OCI-LY3 (cell line): ENCODE results near the gene MTX1.
"Not testable (repeated sequence)": the region's sequence is repeated elsewhere in the genome, so short reads cannot be mapped to it uniquely, and the experiment has no call there.

Experiments
- H2AFZ ChIP-seq: fragments of 200-600, 300-600 bp; shearing (Covaris generic); 2 replicates; pipeline ENCODE4 v1.6.0; 2014; ENCODE audit warnings: antibody characterized with exemption, low read depth, low read length
- H3K27ac ChIP-seq: fragments of 200-600, 300-600 bp; sonication (generic); 2 replicates; pipeline ENCODE4 v1.5.1; 2014; ENCODE audit warnings: mild to moderate bottlenecking, low read length, moderate library complexity, mixed read lengths
- H3K27me3 ChIP-seq: fragments of 200-600, 300-600 bp; sonication (generic); 2 replicates; pipeline ENCODE4 v1.6.1; 2014; ENCODE audit warnings: low read depth, low read length, mixed read lengths
- H3K36me3 ChIP-seq: fragments of 200-600, 300-600 bp; sonication (generic); replicated peaks from 2 replicates; pipeline ENCODE3; 2014; ENCODE audit warnings: low read depth, low read length, mixed read lengths
- H3K4me1 ChIP-seq: fragments of 300-600, 200-600 bp; sonication (generic); 2 replicates; pipeline ENCODE4 v1.6.1; 2014; ENCODE audit warnings: low read length, mixed read lengths
- H3K4me2 ChIP-seq: fragments of 200-600, 300-600 bp; sonication (generic); 2 replicates; pipeline ENCODE4 v1.6.1; 2014; ENCODE audit warnings: low read length, mixed read lengths
- H3K4me3 ChIP-seq: fragments of 300-600, 200-600 bp; sonication (generic); 2 replicates; pipeline ENCODE4 v1.5.1; 2014; ENCODE audit warnings: antibody characterized with exemption, mild to moderate bottlenecking, low read length, moderate library complexity
- H3K79me2 ChIP-seq: fragments of 300-600, 200-600 bp; shearing (Covaris generic); 2 replicates; pipeline ENCODE4 v1.6.1; 2014; ENCODE audit warnings: mild to moderate bottlenecking, low read length, mixed read lengths
- H3K9ac ChIP-seq: fragments of 300-600, 200-600 bp; shearing (Covaris generic); 2 replicates; pipeline ENCODE4 v1.6.0; 2014; ENCODE audit warnings: mild to moderate bottlenecking, low read length, moderate library complexity
- H3K9me3 ChIP-seq: fragments of 200-600, 300-600 bp; shearing (Covaris generic); 2 replicates; pipeline ENCODE4 v1.6.1; 2014; ENCODE audit warnings: low read length, mixed read lengths; ENCODE audit not compliant: insufficient read depth
- H4K20me1 ChIP-seq: fragments of 200-600, 300-600 bp; sonication (generic); 2 replicates; pipeline ENCODE4 v1.6.1; 2016; ENCODE audit warnings: low read length, mixed read lengths; ENCODE audit not compliant: insufficient read depth
- EZH2phosphoT487 ChIP-seq: fragments of 200-600 bp; shearing (Covaris generic); IDR thresholded peaks from 2 replicates; pipeline ENCODE4 v1.6.1; 2018; ENCODE audit warnings: antibody characterized with exemption, mixed run types, low read depth
- TF ChIP-seq, protein P1 (sequence below): fragments of 200-600, 300-600 bp; sonication (generic); IDR thresholded peaks from 2 replicates; pipeline ENCODE4 v1.5.1; 2014; ENCODE audit warnings: antibody characterized with exemption, low read length, low read depth

The MTX1 gene

DNA sequence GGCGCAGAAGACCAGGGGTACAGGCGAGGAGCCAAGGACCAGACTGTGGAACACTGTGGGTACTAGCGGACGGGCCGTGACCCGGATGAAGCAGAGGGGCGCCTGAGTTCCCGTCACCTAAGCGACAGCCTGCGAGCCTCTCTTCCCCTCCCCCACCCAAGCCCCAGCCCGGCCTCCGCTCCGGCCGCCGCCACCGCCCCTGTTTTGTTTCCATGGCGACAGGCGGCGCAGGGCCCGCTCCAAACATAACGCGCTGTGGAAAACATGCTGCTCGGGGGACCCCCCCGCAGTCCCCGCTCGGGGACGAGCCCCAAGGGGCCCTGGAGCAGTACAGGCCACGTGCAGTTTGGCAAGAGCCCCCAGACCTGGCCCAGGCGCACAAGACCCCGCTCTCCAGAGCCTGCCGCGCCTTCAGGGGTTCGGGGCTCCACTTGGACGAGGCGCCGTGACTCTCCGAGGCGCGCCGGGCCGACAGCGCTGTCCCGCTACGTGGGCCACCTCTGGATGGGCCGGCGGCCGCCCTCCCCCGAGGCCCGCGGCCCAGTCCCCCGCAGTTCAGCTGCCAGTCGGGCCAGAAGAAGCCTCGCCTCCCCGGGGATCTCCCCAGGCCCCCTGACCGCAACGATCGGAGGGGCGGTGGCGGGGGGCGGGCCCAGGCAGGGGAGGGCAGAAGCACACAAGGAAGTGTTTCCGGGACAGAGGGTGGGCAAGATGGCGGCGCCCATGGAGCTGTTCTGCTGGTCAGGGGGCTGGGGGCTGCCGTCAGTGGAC is at the start of gene MTX1:
Gene MTX1, plus strand, starts transcription at position 155 of the 771 bp plus-strand sequence. Its CDS starts 110 bp downstream, at position 265.
- no peaks in the 10 kb centered on the region for H3K27me3 ChIP-seq
- no peak for TF ChIP-seq EZH2phosphoT487
- TF ChIP-seq, protein P1, sequence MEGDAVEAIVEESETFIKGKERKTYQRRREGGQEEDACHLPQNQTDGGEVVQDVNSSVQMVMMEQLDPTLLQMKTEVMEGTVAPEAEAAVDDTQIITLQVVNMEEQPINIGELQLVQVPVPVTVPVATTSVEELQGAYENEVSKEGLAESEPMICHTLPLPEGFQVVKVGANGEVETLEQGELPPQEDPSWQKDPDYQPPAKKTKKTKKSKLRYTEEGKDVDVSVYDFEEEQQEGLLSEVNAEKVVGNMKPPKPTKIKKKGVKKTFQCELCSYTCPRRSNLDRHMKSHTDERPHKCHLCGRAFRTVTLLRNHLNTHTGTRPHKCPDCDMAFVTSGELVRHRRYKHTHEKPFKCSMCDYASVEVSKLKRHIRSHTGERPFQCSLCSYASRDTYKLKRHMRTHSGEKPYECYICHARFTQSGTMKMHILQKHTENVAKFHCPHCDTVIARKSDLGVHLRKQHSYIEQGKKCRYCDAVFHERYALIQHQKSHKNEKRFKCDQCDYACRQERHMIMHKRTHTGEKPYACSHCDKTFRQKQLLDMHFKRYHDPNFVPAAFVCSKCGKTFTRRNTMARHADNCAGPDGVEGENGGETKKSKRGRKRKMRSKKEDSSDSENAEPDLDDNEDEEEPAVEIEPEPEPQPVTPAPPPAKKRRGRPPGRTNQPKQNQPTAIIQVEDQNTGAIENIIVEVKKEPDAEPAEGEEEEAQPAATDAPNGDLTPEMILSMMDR = no peak
- peak within 1 kb of the TSS; percentile 98 for H3K4me2 ChIP-seq
- no peaks in the 10 kb centered on the region for H4K20me1 ChIP-seq
- H3K9ac ChIP-seq = peak within 1 kb of the TSS; percentile 91
- peak within 1 kb of the TSS; percentile 44 for H2AFZ ChIP-seq
- H3K36me3 ChIP-seq = no peaks in the 10 kb centered on the region
- H3K4me1 ChIP-seq = peaks cover 23% of the 10 kb centered on the region
- peak within 1 kb of the TSS; percentile 88 for H3K4me3 ChIP-seq
- peak within 1 kb of the TSS; percentile 79 for H3K27ac ChIP-seq
- peaks cover 6% of the 10 kb centered on the region for H3K79me2 ChIP-seq
- H3K9me3 ChIP-seq = no peaks in the 10 kb centered on the region

- Histone ChIP-seq H3K79me2 (no peaks in the 10 kb centered on the region), H3K4me1 (no peaks in the 10 kb centered on the region), H3K9me3 (no peaks in the 10 kb centered on the region), H2AFZ (no peak overlapping the region), H3K4me3 (no peak overlapping the region), H3K27ac (no peak overlapping the region), H3K27me3 (no peaks in the 10 kb centered on the region; the same call in 1 of the 2 replicates), H4K20me1 (no peaks in the 10 kb centered on the region), H3K36me3 (no peaks in the 10 kb centered on the region), H3K9ac (no peak overlapping the region), H3K4me2 (no peak overlapping the region)
- TF ChIP-seq, protein P1 = no peak
- TF ChIP-seq EZH2phosphoT487 = no peak
Measured at GRCh38 chr1:155158991-155159390, 49.5 kb upstream of the MTX1 start.

GRCh38 chr1:155160128-155160527 is 48.4 kb upstream of the MTX1 start:
- Histone ChIP-seq H3K4me3 (no peak overlapping the region), H3K9ac (no peak overlapping the region), H3K27ac (no peak overlapping the region), H3K36me3 (no peaks in the 10 kb centered on the region), H3K4me2 (no peak overlapping the region), H2AFZ (no peak overlapping the region), H3K4me1 (no peaks in the 10 kb centered on the region), H3K27me3 (no peaks in the 10 kb centered on the region; the same call in 1 of the 2 replicates), H3K79me2 (no peaks in the 10 kb centered on the region), H3K9me3 (no peaks in the 10 kb centered on the region), H4K20me1 (no peaks in the 10 kb centered on the region)
- TF ChIP-seq, protein P1 = no peak
- no peak for TF ChIP-seq EZH2phosphoT487

DNA sequence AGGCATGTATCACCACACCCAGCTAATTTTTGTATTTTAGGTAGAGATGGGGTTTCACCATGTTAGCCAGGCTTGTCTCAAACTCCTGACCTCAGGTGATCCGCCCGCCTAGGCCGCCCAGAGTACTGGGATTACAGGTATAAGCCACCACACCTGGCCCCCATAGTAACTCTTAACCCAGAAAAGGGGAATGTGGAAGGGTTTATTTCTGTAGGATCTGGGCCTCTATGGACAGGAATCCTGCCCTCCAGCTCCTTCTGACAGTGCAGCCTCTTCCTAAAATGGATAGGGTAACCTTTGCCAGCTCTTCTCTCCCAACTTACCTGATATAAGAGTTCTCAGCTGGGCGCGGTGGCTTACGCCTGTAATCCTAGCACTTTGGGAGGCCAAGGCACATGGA is 45.9 kb upstream of the MTX1 start:
- not testable (repeated sequence) for H3K9ac ChIP-seq, H3K79me2 ChIP-seq, H3K4me2 ChIP-seq, H3K27me3 ChIP-seq, H3K9me3 ChIP-seq, H3K4me1 ChIP-seq, H2AFZ ChIP-seq, H3K4me3 ChIP-seq, H4K20me1 ChIP-seq, H3K27ac ChIP-seq, H3K36me3 ChIP-seq

DNA sequence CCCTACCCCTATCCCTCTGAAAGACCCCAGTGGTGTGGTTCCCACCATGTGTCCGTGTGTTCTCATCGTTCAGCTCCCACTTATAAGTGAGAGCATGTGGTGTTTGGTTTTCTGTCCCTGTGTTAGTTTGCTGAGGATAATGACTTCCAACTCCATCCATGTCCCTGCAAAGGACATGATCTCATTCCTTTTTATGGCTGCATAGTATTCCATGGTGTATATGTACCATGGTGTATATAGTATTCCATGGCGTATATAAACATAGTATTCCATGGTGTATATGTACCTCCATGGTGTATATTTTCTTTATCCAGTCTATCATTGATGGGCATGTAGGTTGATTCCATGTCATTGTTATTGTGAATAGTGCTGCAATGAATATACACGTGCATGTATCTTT is 44.7 kb upstream of the MTX1 start:
- H3K27ac ChIP-seq, H3K9ac ChIP-seq, H3K9me3 ChIP-seq, H3K79me2 ChIP-seq, H3K27me3 ChIP-seq, H4K20me1 ChIP-seq, H2AFZ ChIP-seq, H3K4me3 ChIP-seq, H3K36me3 ChIP-seq, H3K4me2 ChIP-seq: not testable (repeated sequence)
- peaks cover 10% of the 10 kb centered on the region for H3K4me1 ChIP-seq

DNA sequence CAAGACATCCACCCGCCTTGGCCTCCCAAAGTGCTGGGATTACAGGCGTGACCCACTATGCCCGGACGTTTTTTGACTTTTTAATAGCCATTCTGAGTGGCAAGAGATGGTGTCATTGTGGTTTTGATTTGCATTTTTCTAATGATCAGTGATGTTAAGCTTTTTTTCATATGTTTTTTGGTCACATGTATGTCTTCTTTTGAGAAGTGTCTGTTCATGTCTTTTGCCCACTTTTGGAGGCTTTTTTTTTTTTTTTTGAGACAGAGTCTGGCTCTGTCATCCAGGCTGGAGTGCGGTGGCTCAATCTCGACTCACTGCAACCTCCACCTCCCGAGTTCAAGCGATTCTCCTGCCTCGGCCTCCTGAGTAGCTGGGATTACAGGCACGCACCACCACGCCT is 43.9 kb upstream of the MTX1 start:
- not testable (repeated sequence) for H3K27me3 ChIP-seq, H3K9ac ChIP-seq, H3K79me2 ChIP-seq, H3K4me2 ChIP-seq, H2AFZ ChIP-seq, H4K20me1 ChIP-seq, H3K9me3 ChIP-seq, H3K27ac ChIP-seq, H3K4me3 ChIP-seq
- Histone ChIP-seq H3K36me3 (peaks cover 11% of the 10 kb centered on the region), H3K4me1 (peaks cover 10% of the 10 kb centered on the region)
